ENCODE measurements around the gene TNFRSF1A.

TNFRSF1A gene

DNA sequence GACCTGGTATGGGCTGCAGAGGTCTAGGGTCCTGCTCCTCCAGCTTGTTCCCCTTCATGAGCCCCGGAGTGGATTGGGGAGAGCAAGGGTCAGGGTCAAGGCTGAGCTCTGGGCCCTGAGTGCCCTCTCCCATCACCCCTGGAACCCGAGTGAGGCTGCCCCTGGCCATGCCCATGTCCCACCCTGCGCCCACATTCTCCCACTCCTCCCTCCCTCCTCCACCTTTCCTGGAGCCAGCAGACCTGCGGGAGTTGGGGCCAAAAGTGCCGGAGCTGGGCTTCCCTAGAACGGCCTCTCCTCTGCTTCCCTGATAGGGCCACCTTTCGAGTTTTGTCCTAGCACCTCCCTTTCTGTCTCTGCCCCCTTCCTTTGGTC lies 32.9 kb upstream of the TNFRSF1A start:
- H3K4me3 ChIP-seq (ENCODE audit: insufficient read depth, low read length, poor library complexity, severe bottlenecking) = no peak overlapping the region
- no peaks in the 10 kb centered on the region for H4K20me1 ChIP-seq (ENCODE audit: low read depth, low read length)
- no peaks in the 10 kb centered on the region for H3F3A ChIP-seq (ENCODE audit: insufficient read depth)
- no peaks in the 10 kb centered on the region for H3K79me2 ChIP-seq (ENCODE audit: insufficient read depth, low read length)
- H3K27me3 ChIP-seq (ENCODE audit: low read length) = no peaks in the 10 kb centered on the region
- H3K36me3 ChIP-seq (ENCODE audit: low read length) = no peaks in the 10 kb centered on the region
- no peaks in the 10 kb centered on the region for H3K9me3 ChIP-seq (ENCODE audit: insufficient read depth, low read length)
- no peak overlapping the region for H3K27ac ChIP-seq (ENCODE audit: low read depth, low read length)
- no peak overlapping the region for H2AFZ ChIP-seq (ENCODE audit: low read depth, low read length, severe bottlenecking)
- no peak overlapping the region for H3K9ac ChIP-seq (ENCODE audit: low read length)
- H3K4me2 ChIP-seq (ENCODE audit: low read depth, low read length, poor library complexity, severe bottlenecking) = no peak overlapping the region
- H3K9me2 ChIP-seq (replicated peaks; ENCODE audit: insufficient read depth, low read length) = no peaks in the 10 kb centered on the region
- TF ChIP-seq, protein P1, sequence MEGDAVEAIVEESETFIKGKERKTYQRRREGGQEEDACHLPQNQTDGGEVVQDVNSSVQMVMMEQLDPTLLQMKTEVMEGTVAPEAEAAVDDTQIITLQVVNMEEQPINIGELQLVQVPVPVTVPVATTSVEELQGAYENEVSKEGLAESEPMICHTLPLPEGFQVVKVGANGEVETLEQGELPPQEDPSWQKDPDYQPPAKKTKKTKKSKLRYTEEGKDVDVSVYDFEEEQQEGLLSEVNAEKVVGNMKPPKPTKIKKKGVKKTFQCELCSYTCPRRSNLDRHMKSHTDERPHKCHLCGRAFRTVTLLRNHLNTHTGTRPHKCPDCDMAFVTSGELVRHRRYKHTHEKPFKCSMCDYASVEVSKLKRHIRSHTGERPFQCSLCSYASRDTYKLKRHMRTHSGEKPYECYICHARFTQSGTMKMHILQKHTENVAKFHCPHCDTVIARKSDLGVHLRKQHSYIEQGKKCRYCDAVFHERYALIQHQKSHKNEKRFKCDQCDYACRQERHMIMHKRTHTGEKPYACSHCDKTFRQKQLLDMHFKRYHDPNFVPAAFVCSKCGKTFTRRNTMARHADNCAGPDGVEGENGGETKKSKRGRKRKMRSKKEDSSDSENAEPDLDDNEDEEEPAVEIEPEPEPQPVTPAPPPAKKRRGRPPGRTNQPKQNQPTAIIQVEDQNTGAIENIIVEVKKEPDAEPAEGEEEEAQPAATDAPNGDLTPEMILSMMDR (IDR thresholded peaks at IDR 0.05; ENCODE audit: insufficient read depth, low read length, poor library complexity, severe bottlenecking) = no peak
- no peak for TF ChIP-seq EZH2phosphoT487 (conservative IDR thresholded peaks at IDR 0.05; ENCODE audit: low read length)

DNA sequence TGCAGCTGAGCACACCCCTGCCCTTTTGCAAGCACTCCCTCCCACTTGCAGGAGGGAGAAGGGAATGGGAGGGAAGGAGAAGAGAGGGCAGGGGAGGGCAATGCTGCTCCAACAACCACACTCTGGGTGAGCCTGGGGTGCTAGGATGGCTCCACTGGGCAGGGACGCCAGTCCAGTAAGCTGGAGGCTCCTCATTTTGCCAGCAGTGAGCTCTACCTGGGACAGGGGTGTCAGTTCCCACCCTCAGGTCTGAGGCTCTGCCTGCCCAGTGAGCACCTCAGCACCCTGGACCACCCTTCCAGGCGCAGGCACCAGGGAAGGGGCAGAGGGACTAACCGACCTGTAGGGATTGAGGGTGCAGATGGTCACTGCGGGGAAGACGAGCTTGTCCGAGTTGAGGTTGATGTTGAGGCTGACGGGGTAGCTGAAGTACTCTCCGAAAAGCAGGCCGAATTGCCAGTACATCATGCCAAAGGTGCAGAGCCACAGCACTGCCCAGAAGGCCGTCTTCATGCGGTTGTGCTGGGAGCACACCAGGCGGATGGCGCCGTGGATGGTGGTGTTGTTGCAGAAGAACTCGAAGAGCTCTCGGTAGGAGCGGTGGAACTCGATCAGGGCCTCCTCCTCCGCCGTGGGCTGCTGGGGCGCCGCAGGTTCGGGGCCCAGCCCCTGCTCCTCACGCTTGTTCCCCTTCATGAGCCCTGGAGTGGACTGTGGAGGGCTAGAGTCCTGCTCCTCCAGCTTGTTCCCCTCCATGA lies 32.3 kb upstream of the TNFRSF1A start:
- Histone ChIP-seq H3K9ac (ENCODE audit: low read length) (no peak overlapping the region), H3K4me3 (ENCODE audit: insufficient read depth, low read length, poor library complexity, severe bottlenecking) (no peak overlapping the region), H3K9me2 (replicated peaks; ENCODE audit: insufficient read depth, low read length) (no peaks in the 10 kb centered on the region), H2AFZ (ENCODE audit: low read depth, low read length, severe bottlenecking) (no peak overlapping the region), H3K79me2 (ENCODE audit: insufficient read depth, low read length) (no peaks in the 10 kb centered on the region), H3K36me3 (ENCODE audit: low read length) (no peaks in the 10 kb centered on the region), H3K9me3 (ENCODE audit: insufficient read depth, low read length) (no peaks in the 10 kb centered on the region), H3K27me3 (ENCODE audit: low read length) (no peaks in the 10 kb centered on the region), H3K4me2 (ENCODE audit: low read depth, low read length, poor library complexity, severe bottlenecking) (no peak overlapping the region), H3F3A (ENCODE audit: insufficient read depth) (no peaks in the 10 kb centered on the region), H4K20me1 (ENCODE audit: low read depth, low read length) (no peaks in the 10 kb centered on the region), H3K27ac (ENCODE audit: low read depth, low read length) (no peak overlapping the region)
- TF ChIP-seq, protein P1 (IDR thresholded peaks at IDR 0.05; ENCODE audit: insufficient read depth, low read length, poor library complexity, severe bottlenecking) = no peak
- TF ChIP-seq EZH2phosphoT487 (conservative IDR thresholded peaks at IDR 0.05; ENCODE audit: low read length) = no peak

DNA sequence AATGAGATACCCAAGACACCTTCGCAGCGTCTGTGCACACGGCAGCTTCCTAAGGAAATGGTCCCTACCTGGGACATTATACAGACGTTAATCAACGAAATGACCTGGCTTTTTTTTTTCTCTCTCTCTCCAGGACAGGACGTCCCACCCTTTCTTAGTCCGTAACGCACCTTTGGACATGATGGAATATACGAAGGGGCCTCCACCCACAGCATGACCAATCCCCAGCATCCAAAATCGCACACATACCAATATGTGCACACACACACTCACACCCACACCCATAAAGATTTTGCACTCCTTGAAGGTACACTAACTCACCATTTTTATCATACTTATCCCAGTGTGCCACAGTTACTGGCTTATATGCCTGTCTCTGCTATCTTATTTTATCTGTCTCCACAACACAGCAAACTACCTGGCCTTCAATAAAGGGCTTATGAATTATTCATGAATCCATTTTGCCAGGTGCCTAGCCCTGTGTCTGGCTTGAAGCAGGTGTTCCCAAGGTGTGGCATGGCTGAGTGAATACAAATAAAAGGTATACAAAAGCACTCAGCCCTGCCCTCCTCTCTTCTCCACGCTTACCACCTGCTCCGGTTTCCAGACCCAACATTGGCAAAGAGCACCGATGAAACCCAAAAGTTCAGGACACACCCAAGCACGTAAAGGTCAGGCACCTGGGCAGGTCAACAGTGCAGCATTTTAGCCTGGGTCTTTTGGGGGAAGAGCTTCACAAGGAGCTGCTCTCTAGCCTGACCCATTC lies 31.3 kb upstream of the TNFRSF1A start:
- Histone ChIP-seq H3K27me3 (ENCODE audit: low read length) (no peaks in the 10 kb centered on the region), H3K4me3 (ENCODE audit: insufficient read depth, low read length, poor library complexity, severe bottlenecking) (no peak overlapping the region), H3K9me2 (replicated peaks; ENCODE audit: insufficient read depth, low read length) (no peaks in the 10 kb centered on the region), H3K36me3 (ENCODE audit: low read length) (no peaks in the 10 kb centered on the region), H3K4me2 (ENCODE audit: low read depth, low read length, poor library complexity, severe bottlenecking) (no peak overlapping the region), H3K27ac (ENCODE audit: low read depth, low read length) (no peak overlapping the region), H2AFZ (ENCODE audit: low read depth, low read length, severe bottlenecking) (no peak overlapping the region), H3K9me3 (ENCODE audit: insufficient read depth, low read length) (no peaks in the 10 kb centered on the region), H4K20me1 (ENCODE audit: low read depth, low read length) (no peaks in the 10 kb centered on the region), H3K9ac (ENCODE audit: low read length) (no peak overlapping the region), H3K79me2 (ENCODE audit: insufficient read depth, low read length) (no peaks in the 10 kb centered on the region), H3F3A (ENCODE audit: insufficient read depth) (no peaks in the 10 kb centered on the region)
- TF ChIP-seq, protein P1 (IDR thresholded peaks at IDR 0.05; ENCODE audit: insufficient read depth, low read length, poor library complexity, severe bottlenecking) = no peak
- no peak for TF ChIP-seq EZH2phosphoT487 (conservative IDR thresholded peaks at IDR 0.05; ENCODE audit: low read length)

Measured in SU-DHL-6 (cell line).